COR-L47 (cell line): ENCODE data around the gene TCF19.

Experiments used
- DNase-seq: peaks from one replicate; lab custom pipeline; 2025; lab: John Stamatoyannopoulos, UW

Gene TCF19

DNA sequence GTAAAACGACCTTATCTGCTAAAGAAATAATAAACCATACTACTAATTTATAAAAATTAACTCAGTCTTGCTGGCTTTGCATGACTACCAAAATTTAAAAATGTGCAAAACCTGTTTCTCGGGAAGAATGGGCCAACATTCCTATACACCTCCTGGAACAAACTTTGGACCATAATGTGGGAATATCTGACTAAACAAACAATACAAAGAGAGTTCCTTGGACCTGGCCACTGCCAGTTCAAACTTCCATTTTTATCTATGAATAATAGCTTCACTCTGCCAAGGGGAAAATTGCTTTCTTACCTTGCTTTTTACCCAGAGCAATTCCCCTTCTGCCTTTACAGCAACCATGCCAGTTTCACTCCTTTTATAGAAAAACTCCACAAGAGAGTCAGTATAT is 50.7 kb downstream of the TCF19 start:
- no peak for DNase-seq

DNA sequence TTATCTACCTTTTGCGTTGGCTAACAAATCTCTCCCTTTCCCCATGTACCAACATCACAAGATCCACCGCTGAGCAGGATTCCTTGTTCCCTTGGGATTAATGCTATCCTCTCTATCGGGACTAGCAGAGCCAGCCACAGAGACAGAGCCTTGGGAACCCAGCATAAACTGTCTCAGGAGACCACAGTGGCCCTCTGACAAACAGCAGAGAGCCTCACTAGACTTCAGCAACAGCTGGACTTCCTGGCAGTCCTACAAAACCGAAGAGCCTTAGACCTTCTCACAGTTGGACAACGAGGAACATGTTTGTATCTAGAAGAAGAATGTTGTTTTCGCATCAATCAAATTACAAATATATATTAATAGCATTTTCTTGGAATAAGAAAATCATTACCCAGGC is 51.7 kb downstream of the TCF19 start:
- no peak for DNase-seq

DNA sequence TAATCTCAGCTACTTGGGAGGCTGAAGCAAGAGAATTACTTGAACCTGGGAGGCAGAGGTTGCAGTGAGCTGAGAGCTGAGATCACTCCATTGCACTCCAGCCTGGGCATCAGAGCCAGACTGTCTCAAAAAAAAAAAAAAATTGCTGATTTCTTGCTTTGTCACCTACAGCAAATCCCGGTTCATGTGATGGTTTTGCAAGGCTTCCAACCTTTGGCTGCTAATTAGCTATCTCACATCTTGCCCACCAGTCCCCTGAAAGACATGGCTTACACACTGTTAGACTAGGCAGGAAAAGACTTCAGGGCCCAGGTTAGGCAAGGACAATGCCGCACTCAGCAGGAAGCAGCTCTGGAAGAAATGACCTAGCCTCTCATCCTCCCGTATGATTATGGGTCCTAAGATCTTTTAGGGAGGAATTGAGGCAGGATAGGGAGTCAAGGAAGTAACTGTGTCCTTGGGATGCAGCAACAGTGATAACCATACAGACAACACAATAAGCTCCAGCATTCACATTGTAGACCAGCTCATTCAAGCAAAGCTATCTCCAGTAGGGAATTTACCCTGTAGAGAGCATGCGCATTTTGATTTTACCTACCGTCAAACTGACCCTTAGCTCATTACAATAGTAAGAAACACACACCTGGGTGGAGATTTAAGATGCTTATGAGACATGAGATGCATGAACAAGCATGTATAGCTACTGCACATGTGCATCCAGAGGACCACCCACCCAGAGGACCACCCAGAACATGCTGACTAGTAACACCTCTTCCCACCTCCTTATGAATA is 52.5 kb downstream of the TCF19 start:
- DNase-seq, result no peak
